Measurements from ENCODE around the gene SPEM1.

Gene SPEM1

DNA sequence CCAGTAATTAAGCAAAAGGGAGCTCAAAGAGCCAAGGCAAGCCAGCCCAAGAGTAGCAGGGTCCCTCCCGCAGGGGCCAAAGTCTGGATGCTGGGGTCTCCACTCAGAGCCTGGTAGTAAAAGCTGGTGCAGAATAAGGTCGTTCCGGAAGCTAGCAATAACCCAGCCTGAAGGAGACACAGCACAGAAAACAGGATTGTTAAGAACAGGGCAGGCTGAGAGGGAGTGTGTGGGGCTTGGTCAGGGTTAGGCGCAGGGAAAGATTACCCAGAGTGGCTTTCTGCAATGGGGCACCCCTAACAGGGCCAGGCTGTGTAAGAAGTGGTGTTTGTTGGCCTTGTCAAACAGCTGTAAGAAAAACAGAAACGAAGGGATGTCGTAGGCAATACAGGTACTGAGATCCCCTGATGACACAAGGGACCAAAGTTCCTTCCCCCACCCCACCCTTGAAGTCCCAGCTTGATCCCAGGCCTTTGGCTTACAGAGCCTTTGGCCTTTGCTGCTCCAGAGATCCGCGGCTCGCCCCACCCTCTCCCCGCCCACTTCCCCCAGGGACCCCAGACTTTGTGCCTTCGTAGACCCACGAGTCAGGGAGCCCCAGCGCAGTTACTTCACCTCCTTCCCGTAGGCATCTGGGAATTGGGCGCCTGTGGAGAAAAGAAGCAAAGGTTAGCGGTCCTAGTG lies 16.9 kb upstream of the SPEM1 start:
- peak; percentile 15 for DNase-seq

DNA sequence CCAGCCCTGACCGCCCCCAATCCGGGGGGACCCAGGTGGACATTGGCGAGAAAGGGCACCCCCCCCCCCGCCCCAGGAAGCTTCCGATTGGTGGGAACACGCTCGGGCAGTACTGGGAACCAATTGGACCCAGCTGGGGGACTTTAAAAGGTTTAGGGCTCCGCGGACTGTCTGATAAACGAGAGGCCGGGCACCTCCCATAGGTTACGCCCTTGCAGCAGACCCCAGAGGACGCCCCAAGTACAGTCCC lies 16.5 kb upstream of the SPEM1 start:
- no peak for DNase-seq

DNA sequence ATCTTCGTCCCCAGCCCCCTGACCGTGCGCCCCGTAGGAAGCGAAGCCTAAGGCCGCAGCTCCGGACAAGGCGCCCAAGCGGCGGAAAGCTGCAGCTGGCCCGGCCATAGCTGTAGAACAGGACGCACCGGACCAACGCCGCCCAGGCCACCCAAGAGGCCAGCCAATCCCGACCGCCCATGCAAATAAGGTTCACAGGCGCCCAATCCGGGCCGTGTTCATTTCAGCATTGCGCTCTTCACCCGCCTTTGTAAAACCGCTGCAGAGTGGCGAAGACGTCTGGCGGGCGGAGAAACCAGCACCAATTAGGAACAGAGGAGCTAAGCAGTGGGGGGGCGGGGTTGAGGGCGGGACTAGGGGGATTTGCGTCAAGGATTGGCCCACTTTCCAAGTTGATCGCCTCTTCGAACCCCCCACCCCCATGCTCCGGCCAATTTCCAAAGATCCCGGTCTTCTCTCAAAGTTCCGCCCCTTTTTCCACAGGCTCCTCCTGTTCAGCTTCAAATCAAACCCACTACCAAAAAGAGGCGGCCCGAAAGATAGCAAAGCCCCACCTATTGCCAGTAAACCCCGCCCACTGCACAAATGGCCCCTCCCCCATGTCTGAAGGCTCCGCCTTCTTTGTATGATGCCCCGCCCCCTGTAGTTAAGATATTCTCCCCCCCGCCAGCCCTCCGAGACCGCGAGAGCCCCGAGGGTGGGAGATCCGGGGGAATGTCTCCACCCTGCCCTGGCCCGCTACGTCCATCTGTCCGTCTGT lies 16.0 kb upstream of the SPEM1 start, which contains the start of gene TMEM256:
Gene TMEM256, minus strand, starts transcription at position 121 of the 760 bp plus-strand sequence. Its CDS starts 13 bp downstream, at position 108.
- peak; percentile 98 for DNase-seq

DNA sequence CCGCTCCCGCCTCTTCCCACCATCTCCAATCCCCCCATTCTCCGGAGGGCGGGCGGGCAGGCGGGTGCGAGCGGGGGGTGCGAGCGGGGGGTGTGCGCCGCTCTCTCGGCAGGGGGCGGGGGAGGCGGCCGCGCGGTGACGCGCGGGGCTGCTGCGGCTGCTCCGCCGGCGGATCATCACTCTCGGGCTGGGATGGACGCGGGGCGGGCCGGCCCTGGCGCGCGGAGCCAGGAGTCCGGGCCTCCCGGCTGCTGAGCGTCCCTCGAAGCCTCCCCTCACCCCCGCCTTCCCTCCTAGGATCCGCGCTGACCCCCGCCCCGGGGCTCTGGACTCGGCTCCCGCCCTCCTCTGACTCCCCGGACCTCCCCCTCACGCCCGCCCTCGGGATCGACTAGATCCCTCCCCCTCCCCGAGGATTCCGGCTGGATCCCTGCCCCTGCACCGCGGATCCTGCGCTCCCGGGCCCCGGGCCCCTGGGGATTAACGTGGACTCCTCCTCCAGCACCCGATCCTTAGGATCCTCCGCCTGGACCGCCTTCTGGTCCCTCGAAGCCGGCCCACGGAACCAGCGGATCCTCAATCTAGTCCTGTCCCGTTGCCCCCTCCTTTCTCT lies 15.3 kb upstream of the SPEM1 start:
- peak; percentile 69 for DNase-seq

DNA sequence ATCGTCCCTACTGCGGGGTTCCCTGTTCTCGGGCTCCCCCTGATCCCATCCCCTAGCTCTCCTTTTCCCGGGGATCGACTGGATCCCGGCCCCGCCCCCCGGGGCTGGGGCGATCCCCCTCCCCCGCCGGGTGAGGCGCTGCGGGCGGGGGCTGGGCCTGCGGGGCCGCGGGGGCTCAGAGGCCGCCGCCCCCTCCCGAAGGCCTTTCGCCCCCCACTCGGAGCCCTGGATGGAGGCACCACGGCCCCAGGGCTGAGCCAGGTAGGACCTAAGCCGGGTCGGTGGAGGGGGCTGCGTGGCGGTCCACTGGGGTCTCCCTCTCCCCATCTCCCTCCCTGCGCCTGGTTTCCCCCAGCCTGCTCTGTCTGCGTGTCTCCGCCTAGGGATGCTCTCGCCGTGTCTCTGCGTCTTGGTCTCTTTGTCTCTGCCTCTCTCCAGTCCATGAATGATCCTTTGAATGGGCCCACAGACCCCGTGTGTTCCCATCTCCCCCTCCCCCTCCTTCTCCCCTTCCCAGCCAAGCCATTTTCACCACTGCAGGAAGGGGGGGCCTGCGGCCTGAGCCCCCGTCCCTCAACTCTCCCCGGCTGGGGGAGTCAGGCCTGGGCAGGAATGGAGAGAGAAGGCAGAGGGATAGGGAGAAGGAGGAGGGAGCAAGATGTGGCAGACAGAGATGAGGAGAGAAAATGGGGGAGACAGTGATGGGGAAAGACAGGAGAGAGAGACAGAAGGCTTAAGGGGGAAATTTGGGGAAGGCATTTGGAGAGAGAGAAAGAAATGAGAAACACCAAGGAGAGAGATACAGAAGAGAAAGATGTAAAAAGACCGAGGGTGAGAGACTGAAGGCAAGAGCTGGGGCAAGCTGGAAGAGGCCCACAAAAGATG lies 14.5 kb upstream of the SPEM1 start:
- DNase-seq = no peak

DNA sequence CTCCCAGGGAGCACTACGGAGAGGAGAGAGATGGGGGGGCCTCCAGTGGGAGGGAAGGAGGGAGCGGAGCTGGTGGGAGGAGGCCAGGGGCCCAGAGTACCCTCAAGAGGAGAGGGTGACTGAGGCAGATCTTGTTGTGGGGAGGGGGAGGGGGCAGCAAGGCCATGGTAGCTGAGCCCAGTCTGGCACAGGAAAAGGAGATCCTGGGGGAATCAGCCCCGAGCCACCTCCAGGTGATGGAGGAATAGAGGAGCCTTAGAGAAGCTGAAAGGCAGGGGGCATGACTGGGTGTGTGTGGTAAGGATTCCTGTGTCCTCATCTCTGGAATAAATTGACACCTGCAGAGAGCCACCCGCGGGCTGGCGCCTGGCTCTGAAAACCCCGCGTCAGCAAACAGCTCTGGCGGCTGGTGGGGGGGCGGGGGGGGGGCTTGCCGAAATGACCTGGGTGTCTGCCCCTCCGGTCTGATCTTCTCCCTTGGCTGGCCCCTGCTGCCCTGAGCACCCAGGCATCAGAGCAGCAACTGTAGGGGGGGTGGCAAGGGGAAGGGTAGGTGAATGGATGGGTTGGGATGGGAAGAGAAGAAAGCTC lies 13.8 kb upstream of the SPEM1 start:
- no peak for DNase-seq

DNA sequence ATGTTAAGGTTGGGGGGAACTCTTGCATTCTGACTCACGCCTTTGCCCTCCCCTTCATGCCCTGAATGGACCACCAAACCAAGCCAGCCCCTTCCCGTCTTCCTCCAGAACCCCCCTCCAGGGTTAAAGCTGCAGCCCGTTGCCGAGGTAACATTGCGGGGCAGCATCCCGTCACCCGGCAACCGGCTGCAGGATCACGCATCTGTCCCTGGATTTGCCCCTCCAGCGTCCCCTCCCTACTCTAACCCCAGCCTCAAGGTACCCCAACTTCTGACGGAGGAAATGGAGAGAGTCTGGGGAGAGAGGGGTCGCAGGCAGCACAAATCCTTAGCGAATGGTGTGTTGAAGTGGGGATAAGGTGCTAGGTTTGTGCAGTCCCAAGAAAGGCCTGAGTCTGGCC lies 13.0 kb upstream of the SPEM1 start:
- DNase-seq = no peak

DNA sequence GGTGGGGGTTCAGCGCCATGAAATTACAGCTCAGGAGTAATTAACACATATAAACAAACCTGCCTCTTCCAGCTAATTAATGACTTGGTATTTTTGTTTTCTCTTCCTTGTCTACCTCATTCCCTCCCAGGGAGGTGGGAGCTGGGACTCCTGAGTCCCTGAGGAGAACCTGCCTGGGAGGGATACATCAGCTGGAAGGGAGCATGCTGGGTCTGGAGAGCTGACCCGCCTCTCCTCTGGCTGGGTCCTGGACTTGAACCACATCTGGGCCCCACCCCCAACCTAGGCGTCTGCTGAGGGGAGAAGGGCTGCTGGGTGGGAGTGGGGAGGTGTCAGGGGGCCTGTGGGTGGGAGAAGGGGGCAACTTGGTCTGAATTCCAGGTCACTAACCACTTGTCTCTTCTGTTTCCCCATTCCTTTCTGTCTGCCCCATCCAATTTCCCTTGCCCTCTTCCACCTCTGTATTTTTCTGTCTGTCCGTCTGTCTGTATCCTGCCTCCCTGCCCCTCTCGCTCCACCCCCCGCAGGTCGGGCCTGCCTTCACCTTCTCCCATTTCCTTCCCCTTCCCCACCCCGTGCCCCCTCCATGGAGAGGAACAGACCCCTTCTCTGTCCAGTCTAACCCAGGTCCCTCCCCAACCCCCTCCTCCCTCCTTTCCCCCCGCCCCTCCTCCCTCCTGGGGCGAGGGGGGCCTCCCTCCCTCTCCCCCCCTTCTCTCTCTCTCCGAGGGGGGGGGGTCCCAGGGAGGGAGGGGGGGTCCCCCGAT lies 12.5 kb upstream of the SPEM1 start, which contains the start of gene NLGN2:
Gene NLGN2, plus strand, starts transcription at position 361 of the 767 bp plus-strand sequence. CDS start 411 bp downstream, outside the sequence.
- no peak for DNase-seq

DNA sequence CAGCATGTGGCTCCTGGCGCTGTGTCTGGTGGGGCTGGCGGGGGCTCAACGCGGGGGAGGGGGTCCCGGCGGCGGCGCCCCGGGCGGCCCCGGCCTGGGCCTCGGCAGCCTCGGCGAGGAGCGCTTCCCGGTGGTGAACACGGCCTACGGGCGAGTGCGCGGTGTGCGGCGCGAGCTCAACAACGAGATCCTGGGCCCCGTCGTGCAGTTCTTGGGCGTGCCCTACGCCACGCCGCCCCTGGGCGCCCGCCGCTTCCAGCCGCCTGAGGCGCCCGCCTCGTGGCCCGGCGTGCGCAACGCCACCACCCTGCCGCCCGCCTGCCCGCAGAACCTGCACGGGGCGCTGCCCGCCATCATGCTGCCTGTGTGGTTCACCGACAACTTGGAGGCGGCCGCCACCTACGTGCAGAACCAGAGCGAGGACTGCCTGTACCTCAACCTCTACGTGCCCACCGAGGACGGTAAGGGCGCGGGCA lies 11.8 kb upstream of the SPEM1 start:
- peak; percentile 22 for DNase-seq

DNA sequence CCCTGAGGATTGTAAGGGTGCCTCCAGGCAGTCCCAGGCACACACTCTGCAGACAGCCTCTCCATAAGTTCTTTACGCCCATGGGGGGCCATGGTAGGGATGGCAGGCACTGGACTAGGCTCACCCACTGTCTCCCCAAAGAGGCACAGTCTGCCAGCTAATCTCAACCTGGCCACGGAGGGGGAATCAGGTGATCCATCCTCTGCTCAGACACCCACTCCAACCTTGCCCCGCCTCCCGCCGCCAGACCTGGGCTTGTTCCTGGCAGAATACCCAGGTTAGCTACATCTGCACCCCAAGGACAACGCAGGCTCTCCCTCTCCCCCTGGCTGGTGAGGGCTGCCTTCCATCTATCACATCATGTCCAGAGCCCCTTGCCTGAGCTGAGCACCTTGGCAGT lies 11.3 kb upstream of the SPEM1 start:
- DNase-seq = no peak

DNA sequence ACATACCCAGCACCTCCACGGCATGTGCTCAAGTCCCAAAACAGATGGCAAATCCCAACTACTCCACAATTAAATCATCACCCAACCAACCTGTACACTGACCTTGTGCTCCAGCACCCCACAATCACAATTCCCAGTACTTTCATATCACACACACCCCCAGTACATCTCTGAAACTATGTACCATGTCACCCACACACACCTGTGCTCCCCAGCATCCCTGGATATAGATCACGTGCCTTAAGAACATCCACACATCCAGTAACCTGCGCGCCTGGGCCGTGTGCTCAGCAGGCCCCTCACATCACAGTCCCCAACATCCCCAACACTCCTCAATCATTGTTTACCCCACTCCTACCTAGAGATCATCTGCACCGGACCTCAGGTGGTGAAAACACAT lies 10.4 kb upstream of the SPEM1 start:
- no peak for DNase-seq

DNA sequence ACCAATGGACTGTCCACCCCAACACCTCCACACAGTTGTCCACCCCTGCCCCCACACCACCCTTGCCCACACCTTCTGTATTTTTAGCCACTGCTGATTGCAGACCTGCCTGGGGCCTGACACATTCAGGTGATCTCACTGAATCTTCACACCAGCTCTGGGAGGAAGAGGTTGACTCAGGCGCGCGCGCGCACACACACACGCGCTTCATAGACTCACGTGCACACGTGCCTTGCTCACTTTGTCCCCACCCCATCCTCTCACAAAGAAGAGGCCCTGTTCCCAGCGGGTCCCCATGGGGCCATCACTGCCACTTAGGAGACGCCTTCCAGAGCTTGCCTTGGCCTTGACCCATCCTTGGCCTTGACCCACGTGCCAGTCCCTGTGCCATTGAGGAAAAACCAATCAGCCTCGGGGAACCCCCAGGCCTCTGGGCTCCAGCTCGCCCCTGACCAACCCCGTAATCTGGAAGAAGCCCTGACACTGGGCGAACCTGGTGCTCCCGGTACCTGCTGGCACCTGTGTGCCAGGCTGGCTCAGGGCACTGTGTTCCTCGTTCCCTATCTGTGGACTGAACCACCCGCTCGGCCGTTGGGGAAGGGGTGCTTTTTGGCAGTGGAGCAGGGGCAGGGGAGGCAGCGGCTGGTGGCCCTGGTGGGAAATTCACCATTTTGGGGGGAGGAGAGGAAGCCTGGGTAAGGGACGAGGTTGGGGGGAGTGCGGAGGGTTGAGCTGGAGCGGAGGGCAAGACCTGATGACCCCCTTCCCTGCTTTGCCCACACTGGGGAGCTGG lies 9.3 kb upstream of the SPEM1 start:
- no peak for DNase-seq

DNA sequence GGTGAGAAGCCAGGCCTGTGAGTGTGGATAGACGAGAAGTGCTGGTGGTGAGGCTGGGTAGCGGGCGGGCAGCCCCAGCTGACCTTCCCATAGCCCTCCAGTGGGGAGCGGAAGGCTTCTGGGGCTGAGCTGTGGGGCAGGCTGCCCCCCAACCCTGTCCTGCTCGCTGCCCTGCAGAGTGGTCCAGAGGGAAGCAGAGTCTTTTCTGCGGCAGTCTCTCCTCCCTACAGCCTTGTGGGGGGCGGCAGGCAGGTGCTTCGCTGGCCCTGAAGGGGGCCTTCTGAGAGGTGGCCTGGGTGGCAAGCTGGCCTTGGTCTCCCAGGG lies 8.7 kb upstream of the SPEM1 start:
- no peak for DNase-seq

DNA sequence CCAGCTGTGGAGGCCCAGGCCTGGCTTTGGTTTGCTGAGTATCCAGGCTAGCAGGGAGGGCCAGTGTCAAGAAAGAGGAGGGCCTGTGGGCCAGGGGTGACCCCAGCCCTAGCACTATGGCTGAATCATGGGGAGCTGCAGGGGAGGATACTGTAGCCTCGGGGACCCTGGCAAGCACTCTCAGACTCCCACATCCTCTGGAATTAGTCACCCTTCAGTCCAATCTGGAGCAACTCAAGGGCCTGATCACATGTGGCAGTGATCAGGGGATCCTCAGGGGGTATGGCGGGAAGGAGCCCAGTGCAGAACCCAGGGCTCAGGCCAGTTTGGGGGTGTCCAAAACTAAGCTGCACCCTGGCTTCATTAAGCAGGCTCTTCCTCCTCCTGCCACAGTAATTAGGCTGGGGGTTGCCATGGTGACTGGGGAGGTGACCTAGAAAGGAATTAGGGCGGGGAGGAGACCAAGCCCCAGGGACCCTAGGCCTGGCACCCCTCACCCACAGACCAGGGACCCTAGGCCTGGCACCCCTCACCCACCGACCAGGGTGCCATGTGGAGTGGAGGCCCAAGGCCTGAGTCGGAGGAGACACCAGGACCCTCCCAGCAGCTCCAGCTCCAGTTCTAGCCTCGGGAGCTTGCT lies 6.7 kb upstream of the SPEM1 start:
- no peak for DNase-seq

DNA sequence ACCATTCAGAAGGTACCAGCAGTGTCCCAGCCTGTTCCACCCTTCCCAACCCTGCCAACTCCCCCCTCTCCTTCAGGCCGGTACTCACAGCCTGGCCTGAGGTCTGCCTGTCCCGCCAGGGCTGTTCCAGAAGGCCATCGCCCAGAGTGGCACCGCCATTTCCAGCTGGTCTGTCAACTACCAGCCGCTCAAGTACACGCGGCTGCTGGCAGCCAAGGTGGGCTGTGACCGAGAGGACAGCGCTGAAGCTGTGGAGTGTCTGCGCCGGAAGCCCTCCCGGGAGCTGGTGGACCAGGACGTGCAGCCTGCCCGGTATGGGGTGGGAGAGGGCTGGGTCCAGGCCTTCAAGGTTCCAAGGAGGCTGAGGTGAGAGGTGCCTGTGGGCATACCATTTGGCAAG lies 5.3 kb upstream of the SPEM1 start:
- no peak for DNase-seq

DNA sequence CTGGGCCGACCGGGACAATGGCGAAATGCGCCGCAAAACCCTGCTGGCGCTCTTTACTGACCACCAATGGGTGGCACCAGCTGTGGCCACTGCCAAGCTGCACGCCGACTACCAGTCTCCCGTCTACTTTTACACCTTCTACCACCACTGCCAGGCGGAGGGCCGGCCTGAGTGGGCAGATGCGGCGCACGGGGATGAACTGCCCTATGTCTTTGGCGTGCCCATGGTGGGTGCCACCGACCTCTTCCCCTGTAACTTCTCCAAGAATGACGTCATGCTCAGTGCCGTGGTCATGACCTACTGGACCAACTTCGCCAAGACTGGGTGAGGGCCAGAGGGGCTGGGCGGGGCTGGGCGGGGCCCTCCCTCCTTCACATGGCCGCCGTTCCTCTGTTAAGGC lies 4.3 kb upstream of the SPEM1 start:
- no peak for DNase-seq

DNA sequence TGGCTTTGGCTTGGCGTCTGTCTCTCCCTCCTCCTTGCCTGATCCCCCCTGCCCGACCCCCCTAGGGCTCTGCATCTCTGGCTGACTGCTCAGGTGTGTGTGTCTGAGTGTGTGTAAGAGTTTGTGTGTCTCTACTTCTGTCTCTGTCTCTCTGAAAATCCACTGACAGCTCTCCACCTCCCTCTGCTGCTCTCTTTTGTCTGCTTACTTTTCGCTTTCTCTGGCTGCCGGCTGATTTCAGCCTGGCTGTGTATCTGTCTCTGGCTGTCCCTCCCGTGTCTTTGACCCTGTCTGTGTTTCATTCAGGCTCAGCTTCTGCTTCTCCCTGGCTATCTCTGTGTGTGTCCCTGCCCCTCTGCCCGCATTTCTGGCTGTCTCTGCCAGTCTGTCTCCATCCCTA lies 3.8 kb upstream of the SPEM1 start:
- DNase-seq = no peak

DNA sequence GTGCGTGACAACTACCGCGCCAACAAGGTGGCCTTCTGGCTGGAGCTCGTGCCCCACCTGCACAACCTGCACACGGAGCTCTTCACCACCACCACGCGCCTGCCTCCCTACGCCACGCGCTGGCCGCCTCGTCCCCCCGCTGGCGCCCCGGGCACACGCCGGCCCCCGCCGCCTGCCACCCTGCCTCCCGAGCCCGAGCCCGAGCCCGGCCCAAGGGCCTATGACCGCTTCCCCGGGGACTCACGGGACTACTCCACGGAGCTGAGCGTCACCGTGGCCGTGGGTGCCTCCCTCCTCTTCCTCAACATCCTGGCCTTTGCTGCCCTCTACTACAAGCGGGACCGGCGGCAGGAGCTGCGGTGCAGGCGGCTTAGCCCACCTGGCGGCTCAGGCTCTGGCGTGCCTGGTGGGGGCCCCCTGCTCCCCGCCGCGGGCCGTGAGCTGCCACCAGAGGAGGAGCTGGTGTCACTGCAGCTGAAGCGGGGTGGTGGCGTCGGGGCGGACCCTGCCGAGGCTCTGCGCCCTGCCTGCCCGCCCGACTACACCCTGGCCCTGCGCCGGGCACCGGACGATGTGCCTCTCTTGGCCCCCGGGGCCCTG lies 3.0 kb upstream of the SPEM1 start:
- no peak for DNase-seq

DNA sequence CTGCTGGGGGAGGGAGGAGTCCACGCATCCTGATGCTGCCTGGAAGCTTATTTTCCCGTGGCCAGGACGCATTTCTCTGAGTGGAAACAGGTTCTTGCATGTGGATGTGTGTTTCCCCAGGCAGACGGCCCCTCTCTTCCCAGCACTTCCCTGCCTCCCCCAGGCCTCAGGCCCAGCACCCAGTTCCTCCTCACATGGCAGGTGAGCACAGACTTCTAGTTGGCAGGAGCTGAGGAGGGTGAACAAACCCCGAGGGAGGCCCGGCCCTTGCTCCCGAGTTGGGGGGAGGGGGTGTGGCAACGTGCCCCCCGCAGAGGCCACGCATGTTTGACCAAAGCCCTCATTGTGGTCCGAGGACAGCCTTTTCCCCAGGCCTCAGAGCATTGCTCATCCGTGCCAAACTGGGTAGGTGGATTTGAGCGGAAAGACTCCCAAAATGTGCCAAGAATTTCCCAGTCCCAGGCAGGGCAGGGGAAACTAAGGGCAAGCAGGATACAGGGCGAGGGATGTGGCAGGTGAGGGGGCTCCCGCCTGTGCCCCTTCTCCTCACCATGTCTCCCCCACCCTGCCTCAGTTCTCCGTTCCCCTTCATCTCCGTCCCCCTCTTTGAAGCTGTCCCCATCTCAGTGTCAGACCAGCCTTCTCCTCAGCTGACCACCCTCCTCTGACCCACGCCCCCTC lies 1.5 kb upstream of the SPEM1 start:
- DNase-seq = no peak

DNA sequence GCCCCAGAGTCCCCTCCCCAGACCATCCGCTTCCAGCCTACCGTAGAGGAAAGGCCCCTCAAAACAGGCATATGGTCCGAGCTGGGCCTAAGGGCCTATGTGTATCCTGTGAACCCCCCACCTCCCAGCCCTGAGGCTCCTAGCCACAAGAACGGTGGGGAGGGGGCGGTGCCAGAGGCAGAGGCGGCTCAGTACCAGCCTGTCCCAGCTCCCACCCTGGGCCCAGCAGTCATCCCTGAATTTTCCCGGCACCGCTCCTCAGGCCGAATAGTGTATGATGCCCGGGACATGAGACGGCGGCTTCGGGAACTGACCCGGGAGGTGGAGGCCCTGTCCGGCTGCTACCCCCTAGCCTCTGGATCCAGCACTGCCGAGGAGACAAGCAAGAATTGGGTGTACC lies 1.1 kb downstream of the SPEM1 start:
- DNase-seq = no peak
